Body of pancreas (tissue), 4 donors: Measurements from ENCODE around the gene MGRN1. TPM values are rescaled to one million over a fixed set of nuclear protein-coding genes. Genes with fewer than 3 reads are reported as not detected.

Source experiments
- ATAC-seq: fragments of 150-250 bp; one replicate; pipeline ENCODE4 v1.9.1; 2016
- DNase-seq, 4 donors: peaks; one replicate each; pipeline ENCODE4 v3.0.0-alpha.2; 2019
- H3K27ac ChIP-seq, 4 donors: fragments of 200-600 bp; sonication (generic); 1 replicate in 3 of 4; 2 replicates in 1 of 4; pipeline versions ENCODE4 v1.5.1 to v1.6.1; 2016 to 2019; ENCODE audit warnings: mild to moderate bottlenecking in 1 of 4, mixed read lengths in 1 of 4, moderate library complexity in 1 of 4
- H3K27me3 ChIP-seq, 2 donors: fragments of 200-600 bp; sonication (generic); one replicate each; pipeline ENCODE4 v1.6.0; 2016; ENCODE audit warnings: mild to moderate bottlenecking in 1 of 2
- H3K36me3 ChIP-seq, 2 donors: fragments of 200-600 bp; sonication (generic); replicated peaks in 1 of 2; 2 replicates each; pipeline ENCODE4 v1.5.1; 2016; ENCODE audit warnings: low read depth in 2 of 2; ENCODE audit not compliant: insufficient read depth in 1 of 2
- H3K4me1 ChIP-seq: fragments of 200-600 bp; sonication (generic); one replicate; pipeline ENCODE4 v1.6.0; 2016
- H3K4me3 ChIP-seq, 2 donors: fragments of 200-600 bp; sonication (generic); 1 replicate in 1 of 2; 2 replicates in 1 of 2; pipeline ENCODE4 v1.5.1; 2016 to 2019
- H3K9me3 ChIP-seq, 3 donors: fragments of 200-600 bp; sonication (generic); 1 replicate in 2 of 3; 2 replicates in 1 of 3; pipeline ENCODE4 v1.5.1; 2016
- CTCF ChIP-seq, 7 experiments: fragments of 450-650 bp in 4 of 7; fragments of 200-600 bp in 3 of 7; sonication (generic) in 3 of 7; IDR thresholded peaks; one replicate each; pipeline ENCODE4 v1.5.1; 2016 to 2019; ENCODE audit warnings: antibody characterized with exemption in 7 of 7
- POLR2A ChIP-seq, 3 donors: fragments of 450-650 bp; IDR thresholded peaks; one replicate each; pipeline ENCODE4 v1.6.1; 2016; ENCODE audit warnings: antibody characterized with exemption in 3 of 3, mild to moderate bottlenecking in 2 of 3
- WGBS, 2 donors: methylation state at CpG; one replicate each; pipeline ENCODE4 v1.1.5; 2017; 5-methylcytosine and 5-hydroxymethylcytosine counted together
- intact Hi-C: fragments of 100-400 bp; cut with DNase I; formaldehyde crosslinking; loops from one replicate; pipeline ENCODE4 v1.15.1; 2023
- total RNA-seq, 2 donors: library from RNA; depleted of rRNA; stranded (reverse); fragments of >200 nt; gene quantifications; one replicate each; pipeline ENCODE4 v1.1.0, GENCODE V29; 2016

Gene MGRN1
- total RNA-seq, 2 donors from 2014 or later = 23.3 to 44.8 TPM

GRCh38 chr16:4723071-4723767, 98.6 kb downstream of the MGRN1 start:
- H3K27ac ChIP-seq = no peak overlapping the region
- H3K9me3 ChIP-seq = no peaks in the 10 kb centered on the region
- ATAC-seq (no peak), DNase-seq (no peak)
- H3K36me3 ChIP-seq = peaks cover 0 to 8% of the 10 kb centered on the region in 2 donors
- H3K4me1 ChIP-seq = no peaks in the 10 kb centered on the region
- no peaks in the 10 kb centered on the region for H3K27me3 ChIP-seq
- H3K4me3 ChIP-seq = no peak overlapping the region
- intact Hi-C loops = no loop called here
- TF ChIP-seq POLR2A (IDR thresholded peaks at IDR 0.05) (no peak), CTCF (IDR thresholded peaks at IDR 0.05) (no peak)
- 93 to 97% methylated on average over 14 of the region's 14 CpGs for WGBS, 2 donors

- DNase-seq (no peak), ATAC-seq (no peak)
- no peaks in the 10 kb centered on the region for H3K4me1 ChIP-seq
- TF ChIP-seq POLR2A (IDR thresholded peaks at IDR 0.05) (no peak), CTCF (IDR thresholded peaks at IDR 0.05) (no peak)
- no peaks in the 10 kb centered on the region for H3K9me3 ChIP-seq
- 86 to 90% methylated on average over 11 of the region's 11 CpGs for WGBS, 2 donors
- H3K36me3 ChIP-seq = peaks cover 0 to 8% of the 10 kb centered on the region in 2 donors
- H3K27me3 ChIP-seq = no peaks in the 10 kb centered on the region
- H3K4me3 ChIP-seq = no peak overlapping the region
- no peak overlapping the region for H3K27ac ChIP-seq
- intact Hi-C loops = no loop called here
These were observed 100.1 kb downstream of the MGRN1 start for GRCh38 chr16:4724661-4725270.

- ATAC-seq = no peak
- TF ChIP-seq CTCF (IDR thresholded peaks at IDR 0.05) (no peak), POLR2A (IDR thresholded peaks at IDR 0.05) (no peak)
- no peak overlapping the region for H3K4me3 ChIP-seq
- H3K9me3 ChIP-seq = no peaks in the 10 kb centered on the region
- no peaks in the 10 kb centered on the region for H3K4me1 ChIP-seq
- peaks cover 0 to 10% of the 10 kb centered on the region in 2 donors for H3K36me3 ChIP-seq
- no peak for DNase-seq
- H3K27ac ChIP-seq = no peak overlapping the region
- WGBS, 2 donors = 88 to 95% methylated on average over 16 to 18 of the region's 18 CpGs
- intact Hi-C loops = no loop called here
- H3K27me3 ChIP-seq = no peaks in the 10 kb centered on the region
These were observed 102.0 kb downstream of the MGRN1 start for GRCh38 chr16:4726616-4727015.

GRCh38 chr16:4728676-4729075, 104.0 kb downstream of the MGRN1 start:
- 91 to 97% methylated on average over 6 to 8 of the region's 8 CpGs for WGBS, 2 donors
- H3K27me3 ChIP-seq = no peaks in the 10 kb centered on the region
- H3K4me1 ChIP-seq = peaks cover 4% of the 10 kb centered on the region
- DNase-seq = no peak
- TF ChIP-seq POLR2A (IDR thresholded peaks at IDR 0.05) (no peak), CTCF (IDR thresholded peaks at IDR 0.05) (no peak)
- H3K4me3 ChIP-seq = no peak overlapping the region
- H3K27ac ChIP-seq = no peak overlapping the region
- H3K9me3 ChIP-seq = no peaks in the 10 kb centered on the region
- no peak for ATAC-seq
- H3K36me3 ChIP-seq = peaks cover 0 to 10% of the 10 kb centered on the region in 2 donors
- intact Hi-C loops = no loop called here
